Esophagus squamous epithelium (tissue), 5 donors: ENCODE measurements around the gene MAML3. TPM values are rescaled to one million over a fixed set of nuclear protein-coding genes. Genes with fewer than 3 reads are reported as not detected.
A peak's percentile ranks its signal among the peaks of the same experiment; 100 is the strongest.

Experiments used
- DNase-seq: peaks from one replicate; lab custom pipeline; 2025; lab: John Stamatoyannopoulos, UW
- H3K27ac ChIP-seq, 4 donors: fragments of 200-600 bp; sonication (generic); one replicate each; pipeline ENCODE4 v1.5.1; 2016 to 2019; ENCODE audit warnings: mild to moderate bottlenecking in 1 of 4
- H3K27me3 ChIP-seq, 4 donors: fragments of 200-600 bp; sonication (generic); 1 replicate in 3 of 4; 2 replicates in 1 of 4; pipeline versions ENCODE4 v1.5.1 to v1.6.0; 2017 to 2021; ENCODE audit warnings: antibody characterized with exemption in 1 of 4
- H3K36me3 ChIP-seq, 3 donors: fragments of 200-600 bp; sonication (generic); one replicate each; pipeline ENCODE4 v1.5.1; 2016 to 2019
- H3K4me1 ChIP-seq, 3 donors: fragments of 200-600 bp; sonication (generic); one replicate each; pipeline ENCODE4 v1.5.1; 2017 to 2019
- H3K4me3 ChIP-seq, 4 donors: fragments of 200-600 bp; sonication (generic); 1 replicate in 3 of 4; 2 replicates in 1 of 4; pipeline ENCODE4 v1.5.1; 2016 to 2019; ENCODE audit warnings: mild to moderate bottlenecking in 2 of 4, moderate library complexity in 1 of 4
- H3K9me3 ChIP-seq, 3 donors: fragments of 200-600 bp; sonication (generic); one replicate each; pipeline ENCODE4 v1.5.1; 2016 to 2019
- CTCF ChIP-seq, 6 experiments: fragments of 450-650 bp in 4 of 6; fragments of 200-600 bp in 2 of 6; sonication (generic) in 2 of 6; IDR thresholded peaks; one replicate each; pipeline ENCODE4 v1.5.1; 2016 to 2019; ENCODE audit warnings: antibody characterized with exemption in 6 of 6, mild to moderate bottlenecking in 4 of 6, moderate library complexity in 4 of 6
- POLR2A ChIP-seq, 4 donors: fragments of 450-650 bp; IDR thresholded peaks; one replicate each; pipeline ENCODE4 v1.6.1; 2017; ENCODE audit warnings: antibody characterized with exemption in 4 of 4, mild to moderate bottlenecking in 4 of 4, moderate library complexity in 3 of 4
- WGBS, 2 donors: methylation state at CpG; one replicate each; pipeline ENCODE4 v1.1.5; 2018; 5-methylcytosine and 5-hydroxymethylcytosine counted together
- intact Hi-C: fragments of 100-400 bp; cut with DNase I; formaldehyde crosslinking; loops from one replicate; pipeline ENCODE4 v1.15.0; 2022
- total RNA-seq, 4 donors: library from RNA; depleted of rRNA; stranded (reverse); fragments of >200 nt; gene quantifications; one replicate each; pipeline ENCODE4 v1.1.0, GENCODE V29; 2016
- donor health status: DM: yes; HTN: yes; CAD: no.

MAML3 gene
- total RNA-seq, 4 donors from 2014 or later, result 6.9 to 14.2 (median 8.9) TPM

- TF ChIP-seq POLR2A (IDR thresholded peaks at IDR 0.05) (no peak), CTCF (IDR thresholded peaks at IDR 0.05) (no peak)
- WGBS, 2 donors, result 20 to 36% methylated on average over 10 to 20 of the region's 59 CpGs
- peak overlapping the region; percentile 53 to 92 (median 86) for H3K27ac ChIP-seq
- peaks cover 0 to 3% (median 0%) of the 10 kb centered on the region in 3 donors for H3K36me3 ChIP-seq
- H3K4me1 ChIP-seq, result peaks cover 11 to 51% (median 26%) of the 10 kb centered on the region in 3 donors
- H3K4me3 ChIP-seq, result peak overlapping the region; percentile 25 to 72 (median 48)
- H3K27me3 ChIP-seq, result peaks cover 0 to 6% (median 0%) of the 10 kb centered on the region in 4 donors
- DNase-seq, result no peak
- intact Hi-C loops, result no loop called here
- no peaks in the 10 kb centered on the region for H3K9me3 ChIP-seq
These were observed 418.4 kb downstream of the MAML3 start for GRCh38 chr4:139735381-139736273.

- Histone ChIP-seq H3K36me3 (peaks cover 0 to 10% (median 0%) of the 10 kb centered on the region in 3 donors), H3K4me1 (peaks cover 11 to 44% (median 19%) of the 10 kb centered on the region in 3 donors), H3K4me3 (peak overlapping the region; percentile 25 to 72 (median 48)), H3K9me3 (no peaks in the 10 kb centered on the region), H3K27me3 (peaks cover 0 to 6% (median 0%) of the 10 kb centered on the region in 4 donors), H3K27ac (peak overlapping the region; percentile 53 to 92 (median 86))
- intact Hi-C loops, result no loop called here
- TF ChIP-seq CTCF (IDR thresholded peaks at IDR 0.05), result peak; percentile 54 to 78 (median 72)
- TF ChIP-seq POLR2A (IDR thresholded peaks at IDR 0.05), result no peak
- WGBS, 2 donors, result 0% methylated on average over 5 to 8 of the region's 42 CpGs
- no peak for DNase-seq
These were observed 419.1 kb downstream of the MAML3 start for GRCh38 chr4:139734875-139735380.

GRCh38 chr4:139734201-139734874, 419.6 kb downstream of the MAML3 start:
- Histone ChIP-seq H3K27me3 (peaks cover 0 to 6% (median 0%) of the 10 kb centered on the region in 4 donors), H3K4me1 (peaks cover 9 to 38% (median 17%) of the 10 kb centered on the region in 3 donors), H3K9me3 (no peaks in the 10 kb centered on the region), H3K36me3 (peaks cover 0 to 14% (median 0%) of the 10 kb centered on the region in 3 donors), H3K27ac (peak overlapping the region; percentile 53 to 92 (median 86)), H3K4me3 (peak overlapping the region; percentile 25 to 72 (median 48))
- TF ChIP-seq CTCF (IDR thresholded peaks at IDR 0.05) (no peak), POLR2A (IDR thresholded peaks at IDR 0.05) (no peak)
- intact Hi-C loops, result no loop called here
- DNase-seq, result no peak
- 7 to 8% methylated on average over 12 to 14 of the region's 14 CpGs for WGBS, 2 donors

GRCh38 chr4:139732991-139733570, 420.9 kb downstream of the MAML3 start:
- TF ChIP-seq POLR2A (IDR thresholded peaks at IDR 0.05) (no peak), CTCF (IDR thresholded peaks at IDR 0.05) (no peak)
- DNase-seq, result no peak
- WGBS, 2 donors, result 82 to 86% methylated on average over 4 of the region's 4 CpGs
- Histone ChIP-seq H3K4me3 (no peak overlapping the region), H3K27me3 (peaks cover 0 to 6% (median 0%) of the 10 kb centered on the region in 4 donors), H3K36me3 (peaks cover 0 to 24% (median 0%) of the 10 kb centered on the region in 3 donors), H3K9me3 (no peaks in the 10 kb centered on the region), H3K4me1 (peaks cover 5 to 36% (median 13%) of the 10 kb centered on the region in 3 donors), H3K27ac (no peak overlapping the region)
- intact Hi-C loops, result no loop called here
